OCI-LY3 (cell line): ENCODE data around the gene CLEC16A.

Experiments used
- EZH2phosphoT487 ChIP-seq: fragments of 200-600 bp; shearing (Covaris generic); IDR thresholded peaks from 2 replicates; pipeline ENCODE4 v1.6.1; 2018; ENCODE audit warnings: antibody characterized with exemption, mixed run types, low read depth
- TF ChIP-seq, protein P1 (sequence below): fragments of 200-600, 300-600 bp; sonication (generic); IDR thresholded peaks from 2 replicates; pipeline ENCODE4 v1.5.1; 2014; ENCODE audit warnings: antibody characterized with exemption, low read length, low read depth

- TF ChIP-seq, protein P1, sequence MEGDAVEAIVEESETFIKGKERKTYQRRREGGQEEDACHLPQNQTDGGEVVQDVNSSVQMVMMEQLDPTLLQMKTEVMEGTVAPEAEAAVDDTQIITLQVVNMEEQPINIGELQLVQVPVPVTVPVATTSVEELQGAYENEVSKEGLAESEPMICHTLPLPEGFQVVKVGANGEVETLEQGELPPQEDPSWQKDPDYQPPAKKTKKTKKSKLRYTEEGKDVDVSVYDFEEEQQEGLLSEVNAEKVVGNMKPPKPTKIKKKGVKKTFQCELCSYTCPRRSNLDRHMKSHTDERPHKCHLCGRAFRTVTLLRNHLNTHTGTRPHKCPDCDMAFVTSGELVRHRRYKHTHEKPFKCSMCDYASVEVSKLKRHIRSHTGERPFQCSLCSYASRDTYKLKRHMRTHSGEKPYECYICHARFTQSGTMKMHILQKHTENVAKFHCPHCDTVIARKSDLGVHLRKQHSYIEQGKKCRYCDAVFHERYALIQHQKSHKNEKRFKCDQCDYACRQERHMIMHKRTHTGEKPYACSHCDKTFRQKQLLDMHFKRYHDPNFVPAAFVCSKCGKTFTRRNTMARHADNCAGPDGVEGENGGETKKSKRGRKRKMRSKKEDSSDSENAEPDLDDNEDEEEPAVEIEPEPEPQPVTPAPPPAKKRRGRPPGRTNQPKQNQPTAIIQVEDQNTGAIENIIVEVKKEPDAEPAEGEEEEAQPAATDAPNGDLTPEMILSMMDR: no peak
- no peak for TF ChIP-seq EZH2phosphoT487
These were observed 6.0 kb downstream of the CLEC16A start for GRCh38 chr16:10950393-10950792.
